Keratinocyte (primary cell): Measurements from ENCODE around the gene RRBP1. TPM values are rescaled to one million over a fixed set of nuclear protein-coding genes. Genes with fewer than 3 reads are reported as not detected.

Experiments
- DNase-seq: peaks from one replicate; pipeline ENCODE4 v3.0.0-alpha.2; 2011; ENCODE audit warnings: low read depth, missing footprints, low spot score
- FAIRE-seq: peaks from 2 replicates; lab custom pipeline; 2011; peaks lifted over from hg19 to GRCh38; lab: Jason Lieb, UNC
- H2AFZ ChIP-seq: 2 replicates; pipeline ENCODE4 v1.6.0; 2012; ENCODE audit warnings: low read length, control low read depth, inconsistent platforms; ENCODE audit not compliant: control insufficient read depth
- H3K27ac ChIP-seq: 2 replicates; pipeline ENCODE4 v1.5.1; 2011; ENCODE audit warnings: low read length; ENCODE audit not compliant: control insufficient read depth, insufficient read depth
- H3K27me3 ChIP-seq: 3 replicates; pipeline ENCODE4 v1.6.0; 2011; ENCODE audit warnings: low read length; ENCODE audit not compliant: control insufficient read depth, insufficient read depth; ENCODE audit errors: extremely low read depth
- H3K36me3 ChIP-seq, 2 experiments: 2 replicates in 1 of 2; 3 replicates in 1 of 2; pipeline ENCODE4 v1.5.1; 2011; ENCODE audit warnings: low read length in 2 of 2, mild to moderate bottlenecking in 1 of 2; ENCODE audit not compliant: control insufficient read depth in 2 of 2, insufficient read depth in 2 of 2; ENCODE audit errors: extremely low read depth in 1 of 2
- H3K4me1 ChIP-seq: 3 replicates; pipeline ENCODE4 v1.5.1; 2011; ENCODE audit warnings: low read length; ENCODE audit not compliant: control insufficient read depth, insufficient read depth; ENCODE audit errors: extremely low read depth
- H3K4me2 ChIP-seq: 3 replicates; pipeline ENCODE4 v1.6.0; 2011; ENCODE audit warnings: low read depth, low read length; ENCODE audit not compliant: control insufficient read depth, insufficient read depth; ENCODE audit errors: extremely low read depth
- H3K4me3 ChIP-seq, 3 experiments: fragments of 200-600 bp in 1 of 3; sonication (generic) in 1 of 3; 2 replicates in 2 of 3; 3 replicates in 1 of 3; pipeline ENCODE4 v1.5.1; 2011 to 2016; ENCODE audit warnings: low read length in 3 of 3, mild to moderate bottlenecking in 3 of 3, control low read depth in 2 of 3, inconsistent platforms in 1 of 3, low read depth in 1 of 3, mixed read lengths in 1 of 3, mixed run types in 1 of 3, moderate library complexity in 1 of 3; ENCODE audit not compliant: control insufficient read depth in 2 of 3, insufficient read depth in 2 of 3; ENCODE audit errors: extremely low read depth in 1 of 3
- H3K79me2 ChIP-seq: 2 replicates; pipeline ENCODE4 v1.6.0; 2012; ENCODE audit warnings: low read length; ENCODE audit not compliant: control insufficient read depth, insufficient read depth
- H3K9ac ChIP-seq: 3 replicates; pipeline ENCODE4 v1.6.0; 2011; ENCODE audit warnings: low read length; ENCODE audit not compliant: control insufficient read depth, insufficient read depth; ENCODE audit errors: extremely low read depth
- H3K9me1 ChIP-seq: 3 replicates; pipeline ENCODE4 v1.6.0; 2011; ENCODE audit warnings: low read length; ENCODE audit not compliant: control insufficient read depth, insufficient read depth; ENCODE audit errors: extremely low read depth
- H3K9me3 ChIP-seq: 2 replicates; pipeline ENCODE4 v1.5.1; 2012; ENCODE audit warnings: low read depth, low read length; ENCODE audit not compliant: control insufficient read depth
- H4K20me1 ChIP-seq: 3 replicates; pipeline ENCODE4 v1.6.0; 2011; ENCODE audit warnings: low read length; ENCODE audit not compliant: control insufficient read depth, insufficient read depth; ENCODE audit errors: extremely low read depth
- CTCF ChIP-seq, 3 experiments: IDR thresholded peaks in 1 of 3; conservative IDR thresholded peaks in 1 of 3; optimal IDR thresholded peaks in 1 of 3; 2 replicates in 2 of 3; 3 replicates in 1 of 3; pipeline versions ENCODE3 to v1.5.1; 2011; ENCODE audit warnings: low read length in 3 of 3, mild to moderate bottlenecking in 3 of 3, moderate library complexity in 2 of 3, control low read depth in 1 of 3, inconsistent platforms in 1 of 3; ENCODE audit not compliant: insufficient read depth in 2 of 3; ENCODE audit errors: extremely low read depth in 1 of 3
- EZH2 ChIP-seq: IDR thresholded peaks from one replicate; pipeline ENCODE4 v1.6.1; 2012; ENCODE audit warnings: inconsistent platforms, mild to moderate bottlenecking, low read length, moderate library complexity
- dilution Hi-C: fragments of 300-500 bp; cut with MboI; formaldehyde crosslinking; loops from one replicate; pipeline ENCODE4 v1.7.0; 2020; ENCODE audit warnings: low sequenced_read_pairs; ENCODE audit not compliant: extremely low pct_ligation_motif_present
- polyA plus RNA-seq, 5 experiments: library from polyadenylated mRNA; depleted of rRNA in 3 of 5; stranded (reverse) in 3 of 5; stranded (forward) in 1 of 5; unstranded in 1 of 5; fragments of >200 nt; gene quantifications; 1 replicate in 1 of 5; 2 replicates in 3 of 5; 3 replicates in 1 of 5; pipeline versions ENCODE4 v1.2.1 to v1.2.3, GENCODE V29; 2011 to 2012; ENCODE audit warnings: missing spikeins in 2 of 5, low read depth in 1 of 5, low replicate concordance in 1 of 5

Gene RRBP1
- polyA plus RNA-seq, 1 donor (not counting 4 experiments of a cell fraction or from before 2014, with no cell fraction given), result 43.9 TPM

- no peak for DNase-seq
- H3K27ac ChIP-seq, result no peak overlapping the region
- dilution Hi-C loops, result no loop called here
- H3K4me2 ChIP-seq, result no peak overlapping the region
- no peak overlapping the region for H3K4me3 ChIP-seq
- H2AFZ ChIP-seq, result no peak overlapping the region
- H3K27me3 ChIP-seq, result no peaks in the 10 kb centered on the region
- H3K4me1 ChIP-seq, result no peaks in the 10 kb centered on the region
- TF ChIP-seq CTCF (optimal IDR thresholded peaks at IDR 0.05 in 1 of 3, IDR thresholded peaks at IDR 0.05 in 1 of 3, conservative IDR thresholded peaks at IDR 0.05 in 1 of 3; ENCODE audit: extremely low read depth in 1 of 3, insufficient read depth in 2 of 3, low read length in 3 of 3) (no peak), EZH2 (no peak)
- H3K9me3 ChIP-seq, result peaks cover 2% of the 10 kb centered on the region
- no peaks in the 10 kb centered on the region for H4K20me1 ChIP-seq
- H3K79me2 ChIP-seq, result no peaks in the 10 kb centered on the region
- FAIRE-seq, result no peak
- H3K9me1 ChIP-seq, result peaks cover 2% of the 10 kb centered on the region
- no peaks in the 10 kb centered on the region for H3K36me3 ChIP-seq
- H3K9ac ChIP-seq, result no peak overlapping the region
Measured at GRCh38 chr20:17731233-17731632, 49.2 kb upstream of the RRBP1 start.

- Histone ChIP-seq H3K9me1 (peaks cover 2% of the 10 kb centered on the region), H3K79me2 (no peaks in the 10 kb centered on the region), H3K27me3 (no peaks in the 10 kb centered on the region), H3K4me2 (no peak overlapping the region), H3K9me3 (no peaks in the 10 kb centered on the region), H4K20me1 (no peaks in the 10 kb centered on the region), H2AFZ (no peak overlapping the region), H3K27ac (no peak overlapping the region), H3K36me3 (no peaks in the 10 kb centered on the region), H3K9ac (no peak overlapping the region), H3K4me3 (no peak overlapping the region), H3K4me1 (no peaks in the 10 kb centered on the region)
- DNase-seq, result no peak
- dilution Hi-C loops, result no loop called here
- FAIRE-seq, result no peak
- TF ChIP-seq CTCF (optimal IDR thresholded peaks at IDR 0.05 in 1 of 3, IDR thresholded peaks at IDR 0.05 in 1 of 3, conservative IDR thresholded peaks at IDR 0.05 in 1 of 3; ENCODE audit: extremely low read depth in 1 of 3, insufficient read depth in 2 of 3, low read length in 3 of 3) (no peak), EZH2 (no peak)
Measured at GRCh38 chr20:17730071-17730470, 48.0 kb upstream of the RRBP1 start.
